GM18867 (cell line): ENCODE data around the gene OTOGL.

ENCODE experiments used
- ATAC-seq: cut with Tn5 transposase; IDR thresholded peaks from one replicate; pipeline ENCODE4 v1.9.1; 2021; ENCODE audit warnings: mild to moderate bottlenecking, moderate library complexity; ENCODE audit not compliant: unreplicated experiment

The OTOGL gene

DNA sequence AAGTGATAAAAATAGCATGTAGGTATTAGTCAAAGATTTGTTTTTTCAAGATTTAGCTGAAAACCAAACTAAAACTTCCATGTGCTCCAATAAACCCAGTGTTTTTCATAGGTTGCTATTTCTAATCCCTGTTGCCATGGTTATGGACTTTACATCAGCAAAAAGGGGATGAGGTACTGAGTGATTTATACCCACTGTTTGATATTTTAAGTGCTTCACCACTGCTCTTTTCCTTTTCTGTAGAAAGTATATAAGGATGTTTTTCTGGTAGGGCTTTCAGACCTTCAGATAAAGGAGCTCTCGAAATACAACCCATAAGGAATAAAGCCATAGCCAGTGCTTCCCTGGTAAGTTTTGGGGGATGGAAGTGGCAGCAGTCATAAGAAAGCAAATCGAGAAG is at the start of gene OTOGL:
TSS of gene OTOGL (plus strand) at position 279 of the 400 bp plus-strand sequence. CDS start 109,895 bp downstream, outside the sequence.
- no peak for ATAC-seq

- ATAC-seq, result no peak
These were observed 49.1 kb upstream of the OTOGL start for GRCh38 chr12:80050236-80050635.

- no peak for ATAC-seq
These were observed 46.1 kb upstream of the OTOGL start for GRCh38 chr12:80053051-80053790.

DNA sequence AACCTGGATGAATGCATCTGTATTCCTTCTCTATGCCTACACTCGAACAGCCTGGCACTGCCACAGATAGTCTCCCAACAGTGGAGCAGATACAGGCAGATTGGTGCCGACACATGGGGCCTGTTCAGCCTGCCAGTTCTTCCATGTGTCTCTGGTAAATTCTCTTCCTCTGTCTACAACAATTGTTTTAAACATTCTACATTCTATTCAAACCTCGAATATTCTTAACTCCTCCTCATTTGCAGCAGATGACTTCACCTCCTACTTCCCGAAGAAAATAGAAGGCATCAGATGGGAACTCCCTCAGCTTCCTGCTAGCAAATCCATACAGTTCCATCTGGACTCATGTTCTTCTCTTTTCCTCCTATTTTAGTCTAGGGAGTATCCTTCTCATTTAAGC is 43.1 kb upstream of the OTOGL start:
- ATAC-seq, result no peak

GRCh38 chr12:80056845-80057244 is 42.5 kb upstream of the OTOGL start:
- no peak for ATAC-seq

- no peak for ATAC-seq
These were observed 40.8 kb upstream of the OTOGL start for GRCh38 chr12:80058586-80058985.

GRCh38 chr12:80059102-80059501 is 40.2 kb upstream of the OTOGL start:
- no peak for ATAC-seq

GRCh38 chr12:80059875-80060274 is 39.5 kb upstream of the OTOGL start:
- ATAC-seq, result no peak

DNA sequence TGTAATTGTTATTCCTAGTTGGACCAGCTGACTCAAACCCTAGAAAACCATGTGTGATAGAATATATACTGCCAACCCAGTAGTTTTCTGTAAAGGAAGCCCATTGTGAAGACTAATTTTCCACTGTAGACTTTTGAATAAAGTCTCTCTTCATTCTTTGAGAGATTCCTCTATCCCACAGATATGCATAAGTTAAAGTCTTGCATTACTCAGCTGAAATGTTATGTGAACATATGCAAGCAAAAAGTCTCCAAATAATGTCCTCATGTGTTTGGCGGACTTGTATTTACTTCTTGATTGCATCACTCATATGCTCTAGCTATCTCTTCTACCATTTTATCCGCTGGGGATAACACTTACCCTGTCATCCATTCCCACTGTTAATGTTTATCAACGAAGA is 35.1 kb upstream of the OTOGL start:
- no peak for ATAC-seq

DNA sequence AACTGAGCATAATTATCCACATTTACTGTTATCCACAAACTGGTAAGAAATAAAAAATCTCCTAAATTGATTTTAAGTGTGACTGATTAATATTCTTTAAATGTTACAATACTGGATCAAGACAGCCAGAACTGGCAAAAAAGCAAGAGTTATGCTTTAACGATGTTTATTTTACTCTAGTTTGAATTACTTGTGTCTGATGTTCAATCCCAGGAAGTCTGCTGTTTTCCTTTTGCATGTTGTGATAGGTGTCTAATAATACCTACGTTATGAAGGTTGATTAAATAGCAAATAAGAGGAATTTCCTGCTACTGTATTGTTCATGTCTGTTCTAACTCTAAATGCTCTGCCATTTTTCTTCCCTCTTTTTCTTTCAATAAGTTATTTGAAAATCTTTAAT is 34.4 kb upstream of the OTOGL start:
- ATAC-seq, result no peak

- no peak for ATAC-seq
These were observed 31.2 kb upstream of the OTOGL start for GRCh38 chr12:80068173-80068572.

- ATAC-seq, result peak; percentile 61
These were observed 15.3 kb upstream of the OTOGL start for GRCh38 chr12:80083892-80084614.

GRCh38 chr12:80086025-80086424 is 13.3 kb upstream of the OTOGL start:
- peak; percentile 79 for ATAC-seq

- peak; percentile 69 for ATAC-seq
These were observed 11.7 kb upstream of the OTOGL start for GRCh38 chr12:80087486-80088213.

- no peak for ATAC-seq
These were observed 1.3 kb downstream of the OTOGL start for GRCh38 chr12:80100591-80100990.

GRCh38 chr12:80101126-80101525 is 1.8 kb downstream of the OTOGL start:
- ATAC-seq, result no peak

- peak; percentile 92 for ATAC-seq
These were observed 7.9 kb downstream of the OTOGL start for GRCh38 chr12:80107221-80107620.

DNA sequence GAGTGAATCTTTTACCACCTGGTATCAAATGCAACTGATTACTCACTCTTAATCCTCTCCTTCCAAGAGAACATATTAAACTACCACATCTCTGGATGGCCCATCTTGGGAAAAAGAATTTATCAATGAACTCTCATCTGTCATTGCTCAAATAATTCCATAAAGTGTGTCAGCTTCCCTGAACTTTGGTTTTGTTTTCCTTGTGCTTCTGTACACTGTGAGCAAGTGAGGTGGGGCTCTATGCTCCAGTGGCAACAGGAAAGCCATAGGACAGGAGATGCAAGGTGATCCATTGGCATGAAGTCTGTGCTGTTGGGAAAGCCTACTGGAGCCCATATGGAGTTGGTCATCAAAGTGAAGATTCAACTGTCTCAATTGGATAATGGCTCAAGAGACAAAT is 17.4 kb downstream of the OTOGL start:
- no peak for ATAC-seq

DNA sequence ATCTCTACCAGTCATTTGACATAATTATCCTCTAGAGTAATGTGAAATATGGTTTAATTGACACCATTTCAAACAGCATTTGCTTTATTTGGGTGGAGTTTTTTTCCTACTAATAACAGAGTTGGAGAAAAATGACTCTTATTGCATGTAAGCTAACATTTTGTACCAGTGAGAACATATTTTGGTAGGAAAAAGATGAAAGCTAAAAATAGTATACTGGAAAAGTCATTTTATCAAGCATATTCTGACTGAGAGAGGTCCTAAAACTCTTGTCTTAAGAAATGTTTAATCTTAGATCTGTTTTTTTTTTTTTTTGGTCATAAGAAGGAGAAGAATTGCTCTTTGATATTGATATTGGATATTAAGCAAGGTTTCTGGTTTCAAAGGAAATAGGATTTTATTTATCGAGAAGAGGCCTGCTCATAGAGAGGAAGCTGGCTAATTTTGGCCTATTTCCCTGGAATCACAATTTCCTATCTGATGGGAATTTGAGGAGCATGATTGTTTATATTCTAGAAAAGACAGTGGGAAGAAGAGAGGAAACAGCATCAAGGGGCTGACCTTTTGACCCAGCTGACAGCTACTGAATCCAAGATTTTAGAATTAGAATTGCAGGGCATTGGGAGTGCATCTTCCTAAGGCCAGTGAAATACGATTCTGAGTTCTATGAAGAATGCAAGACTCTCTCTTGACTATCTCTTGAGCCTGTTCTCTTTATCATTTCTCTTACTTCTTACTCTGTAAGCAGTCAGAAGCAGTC is 19.4 kb downstream of the OTOGL start:
- ATAC-seq, result no peak

DNA sequence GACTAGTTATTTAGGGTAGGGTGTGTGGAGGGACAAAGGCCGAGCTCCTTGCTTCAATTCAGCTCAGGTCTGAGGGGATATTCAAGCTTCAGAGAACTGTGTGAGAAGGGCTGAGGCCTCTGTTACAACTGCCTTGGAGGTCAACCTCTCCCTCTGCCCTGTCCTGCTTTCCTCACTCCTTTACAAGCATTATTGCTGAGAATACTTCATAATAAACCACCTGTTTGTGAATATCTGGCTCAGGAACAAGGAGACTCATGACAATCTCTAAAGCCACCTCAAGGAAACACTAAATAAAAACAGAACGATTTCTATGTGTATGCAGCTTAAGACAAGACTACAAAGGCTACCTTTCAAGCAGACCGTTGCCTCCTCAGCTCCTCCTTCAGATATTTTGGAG is 21.7 kb downstream of the OTOGL start:
- ATAC-seq, result no peak

DNA sequence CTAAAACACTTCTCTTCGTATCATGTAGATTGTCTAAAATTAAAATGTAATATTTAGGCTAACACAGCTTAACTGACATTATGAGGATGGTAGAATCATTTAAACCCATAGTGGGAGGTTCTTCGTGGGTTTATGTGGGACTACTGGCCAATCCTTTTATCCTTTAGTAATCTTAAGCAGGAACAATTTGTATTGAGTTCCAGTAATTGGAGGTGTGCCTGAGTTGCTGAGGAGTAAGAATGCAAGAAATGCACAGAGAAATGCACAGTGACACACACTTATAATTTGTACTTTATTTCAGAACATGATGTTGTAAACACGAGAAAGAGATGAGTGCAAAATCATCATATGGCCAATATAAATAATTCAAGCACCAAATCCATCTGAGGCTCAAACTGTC is 22.3 kb downstream of the OTOGL start:
- no peak for ATAC-seq
